Mesenchymal stem cell (in vitro differentiated cells and primary cell): ENCODE results near the gene PSIP1.

Source experiments
- DNase-seq: peaks from one replicate; pipeline ENCODE4 v3.0.0-alpha.2; 2013
- H2AFZ ChIP-seq: one replicate; pipeline ENCODE4 v1.6.1; 2013; ENCODE audit warnings: low read depth, mild to moderate bottlenecking, control low read depth, inconsistent platforms, low read length, moderate library complexity
- H2AK5ac ChIP-seq: 2 replicates; pipeline ENCODE4 v1.6.1; 2013; ENCODE audit warnings: low read length, moderate library complexity, mild to moderate bottlenecking, inconsistent platforms; ENCODE audit not compliant: severe bottlenecking
- H2BK120ac ChIP-seq: one replicate; pipeline ENCODE4 v1.6.1; 2013; ENCODE audit warnings: low read depth, mild to moderate bottlenecking, inconsistent platforms, low read length, moderate library complexity
- H2BK12ac ChIP-seq, 2 experiments: one replicate each; pipeline ENCODE4 v1.6.1; 2013; ENCODE audit warnings: inconsistent platforms in 2 of 2, low read length in 2 of 2, mild to moderate bottlenecking in 2 of 2, moderate library complexity in 2 of 2, control low read depth in 1 of 2
- H2BK15ac ChIP-seq: one replicate; pipeline ENCODE4 v1.6.1; 2013; ENCODE audit warnings: mild to moderate bottlenecking, low read depth, inconsistent platforms; ENCODE audit not compliant: poor library complexity, severe bottlenecking
- H2BK5ac ChIP-seq: 2 replicates; pipeline ENCODE4 v1.6.1; 2013; ENCODE audit warnings: low read depth, mild to moderate bottlenecking, low read length, control low read depth, inconsistent platforms; ENCODE audit not compliant: poor library complexity, severe bottlenecking
- H3K14ac ChIP-seq, 2 experiments: one replicate each; pipeline ENCODE4 v1.6.1; 2013; ENCODE audit warnings: inconsistent platforms in 2 of 2, low read length in 2 of 2, control low read depth in 1 of 2, mild to moderate bottlenecking in 1 of 2, moderate library complexity in 1 of 2
- H3K18ac ChIP-seq, 2 experiments: one replicate each; pipeline ENCODE4 v1.6.1; 2013; ENCODE audit warnings: inconsistent platforms in 2 of 2, low read length in 2 of 2, control low read depth in 1 of 2, low read depth in 1 of 2, mild to moderate bottlenecking in 1 of 2
- H3K23ac ChIP-seq, 2 experiments: one replicate each; pipeline ENCODE4 v1.6.1; 2013; ENCODE audit warnings: inconsistent platforms in 2 of 2, low read length in 2 of 2, mild to moderate bottlenecking in 2 of 2, moderate library complexity in 2 of 2, control low read depth in 1 of 2
- H3K27ac ChIP-seq: 2 replicates; pipeline ENCODE4 v1.5.1; 2013; ENCODE audit warnings: mild to moderate bottlenecking, moderate library complexity, low read length, control low read depth, inconsistent platforms; ENCODE audit not compliant: poor library complexity, severe bottlenecking
- H3K27me3 ChIP-seq, 2 experiments: 2 replicates each; pipeline versions ENCODE4 v1.6.1 to v1.7.0; 2013; ENCODE audit warnings: low read length in 2 of 2, mild to moderate bottlenecking in 2 of 2, moderate library complexity in 2 of 2, control low read depth in 1 of 2, inconsistent platforms in 1 of 2; ENCODE audit not compliant: control insufficient read depth in 1 of 2, insufficient read depth in 1 of 2
- H3K36me3 ChIP-seq, 2 experiments: 2 replicates each; pipeline versions ENCODE4 v1.6.1 to v1.7.0; 2013; ENCODE audit warnings: low read length in 2 of 2, control low read depth in 1 of 2, inconsistent platforms in 1 of 2, low read depth in 1 of 2, mild to moderate bottlenecking in 1 of 2; ENCODE audit not compliant: insufficient read depth in 2 of 2, control insufficient read depth in 1 of 2
- H3K4ac ChIP-seq, 2 experiments: one replicate each; pipeline ENCODE4 v1.6.1; 2013; ENCODE audit warnings: inconsistent platforms in 2 of 2, low read length in 2 of 2, mild to moderate bottlenecking in 2 of 2, moderate library complexity in 2 of 2, control low read depth in 1 of 2, low read depth in 1 of 2
- H3K4me1 ChIP-seq: 2 replicates; pipeline ENCODE4 v1.6.1; 2013; ENCODE audit warnings: low read depth, low read length, control low read depth; ENCODE audit not compliant: control insufficient read depth, insufficient read depth
- H3K4me2 ChIP-seq: 2 replicates; pipeline ENCODE4 v1.6.1; 2013; ENCODE audit warnings: low read length, mild to moderate bottlenecking, inconsistent platforms; ENCODE audit not compliant: poor library complexity, severe bottlenecking
- H3K4me3 ChIP-seq, 2 experiments: 2 replicates each; pipeline versions ENCODE4 v1.5.1 to v1.7.0; 2013; ENCODE audit warnings: low read length in 2 of 2, mild to moderate bottlenecking in 2 of 2, control low read depth in 1 of 2, low read depth in 1 of 2; ENCODE audit not compliant: insufficient read depth in 1 of 2
- H3K79me1 ChIP-seq: replicated peaks from 2 replicates; pipeline ENCODE4 v1.6.1; 2013; ENCODE audit warnings: mild to moderate bottlenecking, control low read depth, low read length, inconsistent platforms; ENCODE audit not compliant: poor library complexity, severe bottlenecking
- H3K9ac ChIP-seq: 2 replicates; pipeline ENCODE4 v1.7.0; 2013; ENCODE audit warnings: mild to moderate bottlenecking, low read length, moderate library complexity
- H3K9me3 ChIP-seq: 2 replicates; pipeline ENCODE4 v1.7.0; 2013; ENCODE audit warnings: mild to moderate bottlenecking, low read length; ENCODE audit not compliant: control insufficient read depth
- H4K8ac ChIP-seq: one replicate; pipeline ENCODE4 v1.6.1; 2013; ENCODE audit warnings: inconsistent platforms, mild to moderate bottlenecking, low read length, moderate library complexity
- H4K91ac ChIP-seq: one replicate; pipeline ENCODE4 v1.6.1; 2013; ENCODE audit warnings: mild to moderate bottlenecking, low read length, inconsistent platforms
- WGBS: methylation state at CpG from one replicate; pipeline ENCODE4 v1.1.7; 2013; ENCODE audit warnings: mixed read lengths; 5-methylcytosine and 5-hydroxymethylcytosine counted together

PSIP1 gene

DNA sequence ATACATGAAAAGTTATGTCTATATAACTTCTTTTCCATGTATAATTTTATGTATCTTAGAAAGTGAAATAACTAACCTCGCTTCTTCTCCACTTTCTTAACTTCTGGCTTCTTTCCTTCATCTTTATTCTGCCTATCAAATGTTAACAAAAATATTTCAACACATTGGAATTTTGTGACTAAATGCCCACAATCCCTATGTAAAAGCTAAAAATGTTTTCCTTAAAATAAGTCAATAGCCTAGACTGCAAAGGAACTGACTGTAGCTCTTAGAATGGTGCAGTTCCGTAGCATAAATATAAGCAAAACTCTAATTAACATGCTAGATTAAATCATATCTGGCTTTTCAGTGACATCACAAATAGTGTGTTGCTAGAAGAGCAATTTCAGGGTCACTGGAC is 40.9 kb downstream of the PSIP1 start:
- no peaks in the 10 kb centered on the region for H3K27me3 ChIP-seq
- peaks cover 2% of the 10 kb centered on the region for H3K79me1 ChIP-seq
- H4K8ac ChIP-seq = no peak overlapping the region
- H3K27ac ChIP-seq = no peak overlapping the region
- H2BK5ac ChIP-seq = no peak overlapping the region
- no peak overlapping the region for H2BK15ac ChIP-seq
- WGBS = 40% methylated on average over 1 of the region's 2 CpGs
- H2AK5ac ChIP-seq = no peak overlapping the region
- H2BK12ac ChIP-seq = no peak overlapping the region
- H3K4me2 ChIP-seq = no peak overlapping the region
- DNase-seq = no peak
- peaks cover 7 to 85% of the 10 kb centered on the region in 2 experiments for H3K36me3 ChIP-seq
- no peak overlapping the region for H3K4me3 ChIP-seq
- no peak overlapping the region for H2BK120ac ChIP-seq
- H3K4me1 ChIP-seq = no peaks in the 10 kb centered on the region
- no peak overlapping the region for H3K18ac ChIP-seq
- no peak overlapping the region for H3K23ac ChIP-seq
- no peak overlapping the region for H3K4ac ChIP-seq
- H3K14ac ChIP-seq = no peak overlapping the region
- no peak overlapping the region for H3K9ac ChIP-seq
- H3K9me3 ChIP-seq = no peaks in the 10 kb centered on the region
- no peak overlapping the region for H2AFZ ChIP-seq
- no peak overlapping the region for H4K91ac ChIP-seq

DNA sequence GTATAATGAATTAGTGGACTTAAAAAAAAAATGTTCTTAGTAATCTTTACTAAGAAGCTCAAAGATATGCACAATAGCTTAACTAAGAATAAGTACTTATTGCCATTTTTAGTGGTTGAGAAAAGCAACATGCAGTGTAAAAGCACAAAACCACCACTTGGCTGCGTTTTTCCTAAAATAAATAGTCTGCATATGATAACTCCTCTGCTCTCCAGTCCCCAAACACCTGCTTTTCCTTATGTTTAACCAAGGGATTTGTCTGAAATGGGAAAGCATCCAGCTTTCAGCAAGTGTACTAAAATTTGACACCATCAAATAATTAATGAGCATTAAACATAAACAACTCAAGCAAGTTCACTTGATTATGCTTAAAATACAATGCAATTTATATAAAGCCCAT is 41.4 kb downstream of the PSIP1 start:
- no peak overlapping the region for H3K23ac ChIP-seq
- no peaks in the 10 kb centered on the region for H3K27me3 ChIP-seq
- H3K4ac ChIP-seq = no peak overlapping the region
- H2BK12ac ChIP-seq = no peak overlapping the region
- no peak overlapping the region for H2BK15ac ChIP-seq
- H3K18ac ChIP-seq = no peak overlapping the region
- H2AFZ ChIP-seq = no peak overlapping the region
- no peak overlapping the region for H2AK5ac ChIP-seq
- peaks cover 7 to 85% of the 10 kb centered on the region in 2 experiments for H3K36me3 ChIP-seq
- no peak overlapping the region for H3K4me2 ChIP-seq
- no peak overlapping the region for H3K4me3 ChIP-seq
- H3K14ac ChIP-seq = no peak overlapping the region
- H4K91ac ChIP-seq = no peak overlapping the region
- H3K9me3 ChIP-seq = no peaks in the 10 kb centered on the region
- no peak overlapping the region for H4K8ac ChIP-seq
- DNase-seq = no peak
- H3K79me1 ChIP-seq = peaks cover 2% of the 10 kb centered on the region
- no peaks in the 10 kb centered on the region for H3K4me1 ChIP-seq
- WGBS = 100% methylated on average over 1 of the region's 1 CpG
- no peak overlapping the region for H2BK5ac ChIP-seq
- H2BK120ac ChIP-seq = no peak overlapping the region
- no peak overlapping the region for H3K9ac ChIP-seq
- no peak overlapping the region for H3K27ac ChIP-seq

DNA sequence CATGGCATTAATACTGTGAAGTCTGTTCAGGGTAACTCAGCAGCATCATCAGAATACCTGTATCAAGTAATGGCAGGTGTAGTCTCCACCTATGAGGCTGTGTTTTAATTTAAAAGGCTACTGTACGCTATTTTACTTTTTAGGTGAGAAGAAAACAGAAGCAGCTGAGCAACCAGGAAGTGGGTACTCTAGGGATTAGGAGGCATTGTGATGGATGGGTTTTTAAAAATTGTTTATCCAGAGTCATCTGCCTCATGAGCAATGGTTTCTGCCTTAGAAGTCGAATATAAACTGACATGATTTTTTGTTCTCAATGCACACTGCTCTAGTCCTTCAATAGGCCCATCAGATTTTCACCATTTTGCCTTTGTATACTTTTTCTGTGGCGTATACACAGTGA is 42.6 kb downstream of the PSIP1 start:
- Histone ChIP-seq H3K27me3 (no peaks in the 10 kb centered on the region), H2AFZ (no peak overlapping the region), H4K8ac (no peak overlapping the region), H3K4me3 (no peak overlapping the region), H3K4me2 (no peak overlapping the region), H3K9me3 (no peaks in the 10 kb centered on the region), H3K18ac (no peak overlapping the region), H3K4me1 (no peaks in the 10 kb centered on the region), H2AK5ac (no peak overlapping the region), H2BK15ac (no peak overlapping the region), H2BK12ac (no peak overlapping the region), H3K27ac (no peak overlapping the region), H3K4ac (no peak overlapping the region), H3K79me1 (no peaks in the 10 kb centered on the region), H4K91ac (no peak overlapping the region), H3K9ac (no peak overlapping the region), H2BK120ac (no peak overlapping the region), H3K14ac (no peak overlapping the region), H2BK5ac (no peak overlapping the region), H3K23ac (no peak overlapping the region), H3K36me3 (peaks cover 4 to 85% of the 10 kb centered on the region in 2 experiments)
- WGBS = 64% methylated on average over 3 of the region's 3 CpGs
- DNase-seq = peak; percentile 12

GRCh38 chr9:15461601-15462000 is 49.2 kb downstream of the PSIP1 start:
- H2AFZ ChIP-seq = no peak overlapping the region
- H4K8ac ChIP-seq = no peak overlapping the region
- no peak overlapping the region for H4K91ac ChIP-seq
- no peak overlapping the region for H3K23ac ChIP-seq
- H2BK12ac ChIP-seq = no peak overlapping the region
- H3K9me3 ChIP-seq = no peaks in the 10 kb centered on the region
- peaks cover 4% of the 10 kb centered on the region for H3K79me1 ChIP-seq
- no peak overlapping the region for H3K27ac ChIP-seq
- H2BK15ac ChIP-seq = no peak overlapping the region
- H2BK120ac ChIP-seq = no peak overlapping the region
- no peaks in the 10 kb centered on the region for H3K27me3 ChIP-seq
- no peak overlapping the region for H3K14ac ChIP-seq
- no peak for DNase-seq
- no CpG with 5 or more reads among the region's 2 CpGs for WGBS
- H3K4ac ChIP-seq = no peak overlapping the region
- H2AK5ac ChIP-seq = no peak overlapping the region
- H3K4me2 ChIP-seq = no peak overlapping the region
- H2BK5ac ChIP-seq = no peak overlapping the region
- no peaks in the 10 kb centered on the region for H3K4me1 ChIP-seq
- H3K18ac ChIP-seq = no peak overlapping the region
- no peak overlapping the region for H3K9ac ChIP-seq
- H3K36me3 ChIP-seq = peaks cover 15 to 94% of the 10 kb centered on the region in 2 experiments
- H3K4me3 ChIP-seq = no peak overlapping the region
